Left lung (tissue), 10 donors: ENCODE data around the gene KLF13. TPM values are rescaled to one million over a fixed set of nuclear protein-coding genes. Genes with fewer than 3 reads are reported as not detected.

ENCODE experiments used
- ATAC-seq: fragments of 200-7000 bp; cut with Tn5 transposase; one replicate; pipeline ENCODE4 v1.9.1; 2020; ENCODE audit warnings: moderate library complexity
- DNase-seq, 4 donors: peaks; one replicate each; pipeline ENCODE4 v3.0.0-alpha.2; 2013 to 2020
- H3K27ac ChIP-seq, 2 donors: fragments of 200-600 bp; sonication (generic) in 1 of 2; one replicate each; pipeline versions ENCODE4 v1.5.0 to v1.8.0; 2020 to 2021
- H3K27me3 ChIP-seq, 2 donors: fragments of 200-600 bp; sonication (generic) in 1 of 2; one replicate each; pipeline versions ENCODE4 v1.5.0 to v1.8.0; 2020 to 2021
- H3K36me3 ChIP-seq, 2 donors: fragments of 200-600 bp; sonication (generic) in 1 of 2; one replicate each; pipeline versions ENCODE4 v1.5.0 to v1.8.0; 2020 to 2021
- H3K4me1 ChIP-seq, 2 donors: fragments of 200-600 bp; one replicate each; pipeline ENCODE4 v1.8.0; 2021
- H3K4me3 ChIP-seq, 2 donors: fragments of 200-600 bp; sonication (generic) in 1 of 2; one replicate each; pipeline versions ENCODE4 v1.5.0 to v1.8.0; 2020 to 2021; ENCODE audit warnings: mild to moderate bottlenecking in 1 of 2
- H3K9me3 ChIP-seq, 2 donors: fragments of 200-600 bp; sonication (generic) in 1 of 2; one replicate each; pipeline versions ENCODE4 v1.5.0 to v1.8.0; 2020 to 2021
- CTCF ChIP-seq, 2 donors: fragments of 200-600 bp; sonication (generic) in 1 of 2; IDR thresholded peaks; one replicate each; pipeline versions ENCODE4 v1.5.0 to v1.8.0; 2021; ENCODE audit warnings: antibody characterized with exemption in 2 of 2
- intact Hi-C, 2 donors: fragments of 100-400 bp; cut with DNase I; formaldehyde crosslinking; loops; one replicate each; pipeline versions ENCODE4 v1.11.2 to v1.14.2; 2022
- polyA plus RNA-seq, 6 donors: library from polyadenylated mRNA; unstranded; fragments of 120-200 nt; gene quantifications; one replicate each; pipeline ENCODE4 v1.2.1, GENCODE V29; 2013; ENCODE audit not compliant: insufficient read length in 6 of 6
- total RNA-seq, 2 donors: library from RNA; stranded (reverse); fragmentation: NEBNext Ultra II Directional; extraction: Animal tissue kit (Norgen Biotek cat#: 25700); gene quantifications; one replicate each; pipeline ENCODE4 v1.2.1, GENCODE V29; 2021
- donor health status: DM: no; HTN: yes; CAD: no.
- donor health status: DM: no; HTN: no; CAD: no.

KLF13 gene
- total and polyA plus RNA-seq, 8 donors, result 44.7 to 116 (median 61.4) TPM

GRCh38 chr15:31359702-31360111 is 33.1 kb downstream of the KLF13 start:
- Histone ChIP-seq H3K9me3 (no peaks in the 10 kb centered on the region), H3K4me1 (peaks cover 66 to 100% of the 10 kb centered on the region in 2 donors), H3K36me3 (peaks cover 0 to 8% of the 10 kb centered on the region in 2 donors), H3K27me3 (no peaks in the 10 kb centered on the region), H3K27ac (peak overlapping the region; percentile 83 to 94), H3K4me3 (no peak overlapping the region)
- no peak for TF ChIP-seq CTCF (IDR thresholded peaks at IDR 0.05)
- intact Hi-C loops, result no loop called here
- peak; percentile 5 for ATAC-seq
- DNase-seq, result no peak

- Histone ChIP-seq H3K27ac (peak overlapping the region; percentile 83 to 94), H3K27me3 (no peaks in the 10 kb centered on the region), H3K9me3 (no peaks in the 10 kb centered on the region), H3K36me3 (peaks cover 0 to 4% of the 10 kb centered on the region in 2 donors), H3K4me1 (peaks cover 70 to 100% of the 10 kb centered on the region in 2 donors), H3K4me3 (no peak overlapping the region)
- intact Hi-C loops, result no loop called here
- DNase-seq (no peak), ATAC-seq (no peak)
- TF ChIP-seq CTCF (IDR thresholded peaks at IDR 0.05), result no peak
Measured at GRCh38 chr15:31360158-31360561, 33.5 kb downstream of the KLF13 start.

GRCh38 chr15:31360843-31361763 is 34.5 kb downstream of the KLF13 start:
- TF ChIP-seq CTCF (IDR thresholded peaks at IDR 0.05), result no peak
- H3K9me3 ChIP-seq, result no peaks in the 10 kb centered on the region
- DNase-seq, result peak in 2 of 4 donors; percentile 71 to 87
- H3K27ac ChIP-seq, result peak overlapping the region; percentile 83 to 94
- H3K27me3 ChIP-seq, result no peaks in the 10 kb centered on the region
- H3K4me1 ChIP-seq, result peaks cover 78 to 100% of the 10 kb centered on the region in 2 donors
- intact Hi-C loops, result no loop called here
- peaks cover 0 to 3% of the 10 kb centered on the region in 2 donors for H3K36me3 ChIP-seq
- peak overlapping the region in 1 of 2 donors; percentile 17 for H3K4me3 ChIP-seq
- peak; percentile 38 for ATAC-seq

- no peak overlapping the region for H3K4me3 ChIP-seq
- no peaks in the 10 kb centered on the region for H3K9me3 ChIP-seq
- H3K36me3 ChIP-seq, result peaks cover 0 to 3% of the 10 kb centered on the region in 2 donors
- no peak for TF ChIP-seq CTCF (IDR thresholded peaks at IDR 0.05)
- no peak for ATAC-seq
- no peak for DNase-seq
- intact Hi-C loops, result no loop called here
- no peaks in the 10 kb centered on the region for H3K27me3 ChIP-seq
- H3K4me1 ChIP-seq, result peaks cover 80 to 100% of the 10 kb centered on the region in 2 donors
- H3K27ac ChIP-seq, result peak overlapping the region; percentile 83 to 94
Measured at GRCh38 chr15:31361764-31362515, 35.3 kb downstream of the KLF13 start.

GRCh38 chr15:31362886-31363285 is 36.3 kb downstream of the KLF13 start:
- Histone ChIP-seq H3K4me1 (peaks cover 76 to 100% of the 10 kb centered on the region in 2 donors), H3K27me3 (no peaks in the 10 kb centered on the region), H3K9me3 (no peaks in the 10 kb centered on the region), H3K27ac (peak overlapping the region in 1 of 2 donors; percentile 94), H3K4me3 (no peak overlapping the region), H3K36me3 (peaks cover 0 to 3% of the 10 kb centered on the region in 2 donors)
- no peak for TF ChIP-seq CTCF (IDR thresholded peaks at IDR 0.05)
- DNase-seq, result no peak
- intact Hi-C loops, result no loop called here
- no peak for ATAC-seq
